Osteoblast (primary cell): ENCODE measurements around the gene GLB1L3. TPM values are rescaled to one million over a fixed set of nuclear protein-coding genes. Genes with fewer than 3 reads are reported as not detected.
"Not testable (repeated sequence)": the region's sequence is repeated elsewhere in the genome, so short reads cannot be mapped to it uniquely, and the experiment has no call there.

ENCODE experiments used
- DNase-seq: peaks from one replicate; pipeline ENCODE4 v3.0.0; 2011; ENCODE audit warnings: low spot score, mixed read lengths; ENCODE audit not compliant: insufficient read length; ENCODE audit errors: missing footprints
- H2AFZ ChIP-seq: 2 replicates; pipeline ENCODE4 v1.6.0; 2011; ENCODE audit warnings: mild to moderate bottlenecking, low read length
- H3K27ac ChIP-seq: 2 replicates; pipeline ENCODE4 v1.5.1; 2011; ENCODE audit warnings: mild to moderate bottlenecking, low read depth, low read length, moderate library complexity
- H3K27me3 ChIP-seq: 2 replicates; pipeline ENCODE4 v1.6.0; 2012; ENCODE audit warnings: mild to moderate bottlenecking, control low read depth, inconsistent platforms, low read length, moderate library complexity; ENCODE audit not compliant: insufficient read depth
- H3K36me3 ChIP-seq: 2 replicates; pipeline ENCODE4 v1.5.1; 2011; ENCODE audit warnings: mild to moderate bottlenecking, low read length, control low read depth, moderate library complexity; ENCODE audit not compliant: insufficient read depth
- H3K4me1 ChIP-seq: 2 replicates; pipeline ENCODE4 v1.5.1; 2011; ENCODE audit warnings: mild to moderate bottlenecking, low read length, control low read depth, moderate library complexity; ENCODE audit not compliant: insufficient read depth
- H3K4me2 ChIP-seq: 2 replicates; pipeline ENCODE4 v1.6.0; 2011; ENCODE audit warnings: mild to moderate bottlenecking, low read length; ENCODE audit not compliant: insufficient read depth
- H3K4me3 ChIP-seq: fragments of 200-600 bp; sonication (generic); 3 replicates; pipeline ENCODE4 v1.5.1; 2012; ENCODE audit warnings: mild to moderate bottlenecking, low read length, inconsistent platforms; ENCODE audit not compliant: insufficient read depth
- H3K79me2 ChIP-seq: 2 replicates; pipeline ENCODE4 v1.6.0; 2012; ENCODE audit warnings: mild to moderate bottlenecking, low read length, control low read depth, inconsistent platforms; ENCODE audit not compliant: insufficient read depth
- H3K9me3 ChIP-seq: 2 replicates; pipeline ENCODE4 v1.5.1; 2011; ENCODE audit warnings: low read depth, low read length, control low read depth
- H4K20me1 ChIP-seq: 2 replicates; pipeline ENCODE4 v1.6.0; 2012; ENCODE audit warnings: mild to moderate bottlenecking, low read length, control low read depth; ENCODE audit not compliant: insufficient read depth
- CTCF ChIP-seq: IDR thresholded peaks from 2 replicates; pipeline ENCODE4 v1.5.1; 2011; ENCODE audit warnings: mild to moderate bottlenecking, low read depth, low read length, moderate library complexity; ENCODE audit errors: extremely low read depth
- total RNA-seq: library from RNA; depleted of rRNA; stranded (reverse); fragments of >200 nt; gene quantifications from 2 replicates; pipeline ENCODE4 v1.2.3, GENCODE V29; 2012

GLB1L3 gene
- total RNA-seq, 1 donor = not detected

DNA sequence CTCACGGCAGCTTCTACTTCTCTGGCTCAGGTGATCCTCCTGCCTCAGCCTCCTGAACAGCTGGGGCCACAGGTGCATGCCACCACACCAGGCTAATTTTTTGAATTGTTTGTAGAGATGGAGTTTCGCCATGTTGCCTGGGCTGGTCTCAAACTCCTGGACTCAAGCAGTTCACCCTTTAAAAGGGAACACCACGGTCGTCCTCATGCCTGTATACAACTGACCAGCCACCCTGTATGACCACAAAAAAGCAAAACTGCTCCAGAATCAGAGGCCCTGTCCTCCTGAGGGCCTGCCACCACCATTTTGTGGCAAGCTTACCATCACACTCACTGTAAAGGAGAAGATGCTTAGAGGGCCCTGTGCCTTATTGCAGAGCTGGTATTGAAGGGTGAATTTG, 2.2 kb downstream of the GLB1L3 start:
- no peak overlapping the region for H3K27ac ChIP-seq
- H3K36me3 ChIP-seq = no peaks in the 10 kb centered on the region
- H3K4me1 ChIP-seq = no peaks in the 10 kb centered on the region
- H3K4me3 ChIP-seq = no peak overlapping the region
- H4K20me1 ChIP-seq = no peaks in the 10 kb centered on the region
- no peak for DNase-seq
- H3K4me2 ChIP-seq = no peak overlapping the region
- peaks cover 2% of the 10 kb centered on the region for H3K9me3 ChIP-seq
- no peaks in the 10 kb centered on the region for H3K79me2 ChIP-seq
- TF ChIP-seq CTCF = no peak
- peaks cover 57% of the 10 kb centered on the region for H3K27me3 ChIP-seq
- H2AFZ ChIP-seq = no peak overlapping the region

- not testable (repeated sequence) for H2AFZ ChIP-seq, H3K4me3 ChIP-seq, H3K27ac ChIP-seq, DNase-seq, H3K4me2 ChIP-seq, H3K36me3 ChIP-seq, H3K79me2 ChIP-seq, H3K4me1 ChIP-seq, H4K20me1 ChIP-seq, H3K9me3 ChIP-seq
- H3K27me3 ChIP-seq = peaks cover 28% of the 10 kb centered on the region
Observed at GRCh38 chr11:134281635-134282034, 5.5 kb downstream of the GLB1L3 start.

DNA sequence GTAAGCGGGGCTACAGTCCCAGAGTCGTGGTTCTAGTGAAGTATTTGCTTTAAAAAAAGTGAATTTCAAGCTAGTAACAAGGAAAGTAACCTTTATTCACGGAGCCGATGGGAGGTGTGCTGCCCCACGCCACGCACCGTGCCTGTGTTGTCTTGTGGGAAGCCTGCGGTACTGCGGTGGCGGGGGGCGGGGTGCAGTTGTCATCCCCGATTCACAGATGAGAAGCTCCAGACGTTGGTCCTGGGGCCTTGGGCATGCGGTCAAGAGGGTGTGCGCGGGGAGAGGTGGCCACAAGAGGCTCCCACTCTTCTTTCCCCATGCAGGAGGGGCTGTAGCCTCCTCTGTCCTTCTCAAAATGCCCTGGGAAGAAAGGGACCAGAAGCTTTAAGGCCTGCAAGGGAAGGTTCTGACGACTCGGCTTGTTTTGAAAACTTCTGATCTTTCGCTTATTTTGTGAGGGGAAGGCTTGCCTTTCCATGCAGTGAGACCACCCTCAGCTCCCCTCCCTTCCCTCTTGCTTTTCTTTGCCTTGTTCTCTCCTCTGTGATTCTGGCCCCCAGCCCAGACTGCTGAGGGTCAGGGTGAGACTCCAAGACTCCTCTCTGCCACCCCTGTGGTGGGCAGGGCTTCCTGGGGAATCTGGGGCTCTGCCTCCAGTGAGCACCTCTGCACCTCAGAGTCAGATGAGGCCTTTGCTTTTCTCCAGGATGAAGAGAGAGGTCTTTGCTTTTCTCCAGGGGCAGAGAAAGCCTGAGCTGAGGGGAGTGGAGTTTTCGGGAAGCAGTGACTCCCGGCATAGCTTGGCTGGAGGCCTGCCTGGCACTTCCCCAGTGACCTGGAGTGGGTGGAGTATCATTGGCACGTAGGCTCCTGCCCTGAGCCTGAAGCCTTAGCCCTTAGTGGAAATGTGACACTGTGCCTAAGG, 6.2 kb downstream of the GLB1L3 start:
- Histone ChIP-seq H3K27ac (no peak overlapping the region), H3K4me3 (no peak overlapping the region), H3K4me2 (no peak overlapping the region), H4K20me1 (no peaks in the 10 kb centered on the region), H3K27me3 (peaks cover 20% of the 10 kb centered on the region), H3K79me2 (no peaks in the 10 kb centered on the region), H3K9me3 (peaks cover 2% of the 10 kb centered on the region), H3K36me3 (no peaks in the 10 kb centered on the region), H3K4me1 (no peaks in the 10 kb centered on the region), H2AFZ (no peak overlapping the region)
- no peak for TF ChIP-seq CTCF
- no peak for DNase-seq

DNA sequence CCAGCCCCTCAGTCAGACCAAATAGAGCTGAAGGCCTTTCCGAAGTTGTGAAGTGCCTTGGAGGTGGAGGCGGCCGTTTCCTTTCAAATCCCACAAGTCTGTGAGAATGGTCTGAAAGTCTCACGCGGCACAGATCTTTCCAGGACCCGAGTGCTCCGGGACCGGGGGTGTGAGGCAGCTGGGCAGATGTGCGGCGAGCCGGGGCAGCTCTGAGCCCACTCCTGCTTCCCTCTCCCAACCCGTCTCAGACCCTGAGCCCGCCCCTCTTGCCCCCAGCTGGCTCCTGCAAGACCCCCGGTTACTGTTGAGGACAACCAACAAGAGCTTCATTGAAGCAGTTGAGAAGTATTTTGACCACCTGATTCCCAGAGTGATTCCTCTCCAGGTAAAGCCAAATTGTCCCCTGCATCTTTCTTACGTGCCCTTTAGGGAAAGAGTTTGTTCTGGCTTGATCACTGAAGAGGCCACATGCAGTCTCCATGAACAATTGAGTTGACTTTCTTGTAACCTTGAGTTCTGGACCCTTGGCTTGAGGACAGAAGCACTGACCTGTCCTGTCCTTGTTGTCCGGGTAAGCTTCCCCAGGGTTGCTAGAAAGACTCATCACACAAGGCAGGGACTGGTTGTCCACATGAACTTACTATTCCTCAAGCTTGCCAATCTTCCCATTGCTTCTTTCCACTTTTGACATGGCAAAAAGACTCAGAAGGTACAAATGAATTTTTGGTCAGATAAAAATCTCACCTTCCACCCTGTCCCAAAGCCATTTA, 7.5 kb downstream of the GLB1L3 start:
- Histone ChIP-seq H4K20me1 (no peaks in the 10 kb centered on the region), H3K4me2 (no peak overlapping the region), H3K9me3 (no peaks in the 10 kb centered on the region), H3K36me3 (no peaks in the 10 kb centered on the region), H2AFZ (no peak overlapping the region), H3K79me2 (no peaks in the 10 kb centered on the region), H3K4me3 (no peak overlapping the region), H3K27me3 (peaks cover 8% of the 10 kb centered on the region), H3K4me1 (no peaks in the 10 kb centered on the region), H3K27ac (no peak overlapping the region)
- no peak for DNase-seq
- no peak for TF ChIP-seq CTCF

- not testable (repeated sequence) for H2AFZ ChIP-seq, H3K27ac ChIP-seq, H3K27me3 ChIP-seq, H4K20me1 ChIP-seq, H3K79me2 ChIP-seq, H3K4me3 ChIP-seq, H3K36me3 ChIP-seq, H3K9me3 ChIP-seq, H3K4me2 ChIP-seq, DNase-seq, H3K4me1 ChIP-seq
Observed at GRCh38 chr11:134284349-134284748, 8.2 kb downstream of the GLB1L3 start.
